ENCODE results near the gene ABHD16B.

GRCh38 chr20:63840405-63840828 is 20.9 kb upstream of the ABHD16B start:
- TF ChIP-seq SUZ12 (IDR thresholded peaks at IDR 0.05; ENCODE audit: extremely low read depth, insufficient read depth, insufficient read length) = no peak
- TF ChIP-seq ZNF274 (IDR thresholded peaks at IDR 0.05; ENCODE audit: low read depth, low read length) = no peak
